ENCODE measurements around the gene IRS1. TPM values are rescaled to one million over a fixed set of nuclear protein-coding genes. Genes with fewer than 3 reads are reported as not detected.

Gene IRS1
- total RNA-seq, 5 donors from 2014 or later (not counting 1 experiment from before 2014, with no cell fraction given): 3.7 to 8.7 (median 6.7) TPM

GRCh38 chr2:226797289-226797988 lies 2.2 kb downstream of the IRS1 start:
- ChIA-PET CTCF (interaction anchor here in 1 of 2 donors (1.6 kb wide), 1 partner anchor 908 kb away, joined by 5 read pairs; no protein-coding TSS in a partner anchor), POLR2A (no interaction called here)
- H3K27me3 Mint-ChIP-seq: no peaks in the 10 kb centered on the region
- H3K27me3 ChIP-seq (replicated peaks in 1 of 2; ENCODE audit: control insufficient read depth in 2 of 2, extremely low read depth in 1 of 2, insufficient read depth in 2 of 2, low read length in 1 of 2): peaks cover 0 to 24% of the 10 kb centered on the region in 2 experiments
- no peaks in the 10 kb centered on the region for H3K36me3 ChIP-seq (ENCODE audit: control insufficient read depth in 2 of 2, extremely low read depth in 1 of 2, insufficient read depth in 1 of 2, low read length in 1 of 2)
- no peak overlapping the region for H3K27ac Mint-ChIP-seq
- H3K27ac ChIP-seq (ENCODE audit: low read length): no peak overlapping the region
- no peaks in the 10 kb centered on the region for H3K36me3 Mint-ChIP-seq
- H3K4me1 ChIP-seq (ENCODE audit: control insufficient read depth in 1 of 2, extremely low read depth in 1 of 2, insufficient read depth in 2 of 2, low read length in 2 of 2): peaks cover 15 to 37% of the 10 kb centered on the region in 2 experiments
- 96% methylated on average over 47 of the region's 50 CpGs for WGBS (ENCODE audit: insufficient coverage)
- peak in 2 of 35 experiments; percentile 2 to 9 for DNase-seq
- H3K4me1 Mint-ChIP-seq: peaks cover 47 to 63% (median 49%) of the 10 kb centered on the region in 3 donors
- H3K4me3 Mint-ChIP-seq: peak overlapping the region; percentile 86 to 90 (median 89)
- ATAC-seq (replicated peaks in 1 of 4): no peak
- no peak overlapping the region for H3K4me3 ChIP-seq (ENCODE audit: control insufficient read depth in 1 of 2, extremely low read depth in 1 of 2, low read length in 1 of 2)
- no peaks in the 10 kb centered on the region for H3K9me3 ChIP-seq
- H3K9me3 Mint-ChIP-seq: no peaks in the 10 kb centered on the region

- H3K4me3 Mint-ChIP-seq: peak overlapping the region in 2 of 3 donors; percentile 55 to 89
- H3K4me3 ChIP-seq (ENCODE audit: control insufficient read depth in 1 of 2, extremely low read depth in 1 of 2, low read length in 1 of 2): no peak overlapping the region
- H3K36me3 Mint-ChIP-seq: no peaks in the 10 kb centered on the region
- DNase-seq (peak in 2 of 35 experiments; percentile 2 to 8), ATAC-seq (replicated peaks in 1 of 4) (no peak)
- no peak overlapping the region for H3K27ac ChIP-seq (ENCODE audit: low read length)
- 83% methylated on average over 15 of the region's 17 CpGs for WGBS (ENCODE audit: insufficient coverage)
- ChIA-PET CTCF (no interaction called here), POLR2A (interaction anchor here in 1 of 2 donors (1.0 kb wide), 1 partner anchor 24 kb away, joined by 3 read pairs; no protein-coding TSS in a partner anchor)
- no peaks in the 10 kb centered on the region for H3K36me3 ChIP-seq (ENCODE audit: control insufficient read depth in 2 of 2, extremely low read depth in 1 of 2, insufficient read depth in 1 of 2, low read length in 1 of 2)
- H3K27ac Mint-ChIP-seq: no peak overlapping the region
- H3K27me3 Mint-ChIP-seq: no peaks in the 10 kb centered on the region
- H3K27me3 ChIP-seq (replicated peaks in 1 of 2; ENCODE audit: control insufficient read depth in 2 of 2, extremely low read depth in 1 of 2, insufficient read depth in 2 of 2, low read length in 1 of 2): peaks cover 0 to 24% of the 10 kb centered on the region in 2 experiments
- H3K4me1 Mint-ChIP-seq: peaks cover 49 to 66% (median 52%) of the 10 kb centered on the region in 3 donors
- H3K9me3 ChIP-seq: no peaks in the 10 kb centered on the region
- H3K9me3 Mint-ChIP-seq: no peaks in the 10 kb centered on the region
- peaks cover 19 to 42% of the 10 kb centered on the region in 2 experiments for H3K4me1 ChIP-seq (ENCODE audit: control insufficient read depth in 1 of 2, extremely low read depth in 1 of 2, insufficient read depth in 2 of 2, low read length in 2 of 2)
These were observed 2.8 kb downstream of the IRS1 start for GRCh38 chr2:226796840-226797288.

GRCh38 chr2:226796012-226796839 lies 3.4 kb downstream of the IRS1 start:
- Histone ChIP-seq H3K27me3 (replicated peaks in 1 of 2; ENCODE audit: control insufficient read depth in 2 of 2, extremely low read depth in 1 of 2, insufficient read depth in 2 of 2, low read length in 1 of 2) (peaks cover 0 to 22% of the 10 kb centered on the region in 2 experiments), H3K9me3 (no peaks in the 10 kb centered on the region), H3K4me1 (ENCODE audit: control insufficient read depth in 1 of 2, extremely low read depth in 1 of 2, insufficient read depth in 2 of 2, low read length in 2 of 2) (peaks cover 17 to 41% of the 10 kb centered on the region in 2 experiments), H3K27ac (ENCODE audit: low read length) (no peak overlapping the region), H3K4me3 (ENCODE audit: control insufficient read depth in 1 of 2, extremely low read depth in 1 of 2, low read length in 1 of 2) (no peak overlapping the region), H3K36me3 (ENCODE audit: control insufficient read depth in 2 of 2, extremely low read depth in 1 of 2, insufficient read depth in 1 of 2, low read length in 1 of 2) (no peaks in the 10 kb centered on the region)
- ChIA-PET CTCF (interaction anchor here (0.5 to 1.1 kb wide), 2 partner anchors 174 to 907 kb away, joined by 5 to 6 read pairs; no protein-coding TSS in a partner anchor), POLR2A (interaction anchor here in 1 of 2 donors (1.0 kb wide), 1 partner anchor 23 kb away, joined by 3 read pairs; no protein-coding TSS in a partner anchor)
- Mint-ChIP-seq H3K36me3 (no peaks in the 10 kb centered on the region), H3K4me1 (peaks cover 45 to 63% (median 47%) of the 10 kb centered on the region in 3 donors), H3K9me3 (no peaks in the 10 kb centered on the region), H3K27me3 (no peaks in the 10 kb centered on the region), H3K4me3 (peak overlapping the region in 2 of 3 donors; percentile 28 to 89), H3K27ac (no peak overlapping the region)
- WGBS (ENCODE audit: insufficient coverage): 96% methylated on average over 24 of the region's 25 CpGs
- ATAC-seq (replicated peaks in 1 of 4) (no peak), DNase-seq (peak in 1 of 35 experiments; percentile 2)

GRCh38 chr2:226795281-226796011 lies 4.2 kb downstream of the IRS1 start:
- no peaks in the 10 kb centered on the region for H3K36me3 Mint-ChIP-seq
- H3K27me3 Mint-ChIP-seq: no peaks in the 10 kb centered on the region
- no peak overlapping the region for H3K27ac Mint-ChIP-seq
- H3K4me3 ChIP-seq (ENCODE audit: control insufficient read depth in 1 of 2, extremely low read depth in 1 of 2, low read length in 1 of 2): no peak overlapping the region
- no peak overlapping the region for H3K27ac ChIP-seq (ENCODE audit: low read length)
- H3K27me3 ChIP-seq (replicated peaks in 1 of 2; ENCODE audit: control insufficient read depth in 2 of 2, extremely low read depth in 1 of 2, insufficient read depth in 2 of 2, low read length in 1 of 2): peaks cover 0 to 15% of the 10 kb centered on the region in 2 experiments
- ATAC-seq (replicated peaks in 1 of 4) (no peak), DNase-seq (peak in 1 of 35 experiments; percentile 1)
- ChIA-PET POLR2A (interaction anchor here in 1 of 2 donors (1.0 kb wide), 1 partner anchor 22 kb away, joined by 3 read pairs; no protein-coding TSS in a partner anchor), CTCF (interaction anchor here in 1 of 2 donors (1.1 kb wide), 1 partner anchor 907 kb away, joined by 5 read pairs; no protein-coding TSS in a partner anchor)
- peaks cover 43 to 63% (median 44%) of the 10 kb centered on the region in 3 donors for H3K4me1 Mint-ChIP-seq
- H3K9me3 ChIP-seq: no peaks in the 10 kb centered on the region
- H3K9me3 Mint-ChIP-seq: no peaks in the 10 kb centered on the region
- 90% methylated on average over 26 of the region's 26 CpGs for WGBS (ENCODE audit: insufficient coverage)
- H3K4me3 Mint-ChIP-seq: peak overlapping the region in 1 of 3 donors; percentile 89
- peaks cover 17 to 41% of the 10 kb centered on the region in 2 experiments for H3K4me1 ChIP-seq (ENCODE audit: control insufficient read depth in 1 of 2, extremely low read depth in 1 of 2, insufficient read depth in 2 of 2, low read length in 2 of 2)
- H3K36me3 ChIP-seq (ENCODE audit: control insufficient read depth in 2 of 2, extremely low read depth in 1 of 2, insufficient read depth in 1 of 2, low read length in 1 of 2): no peaks in the 10 kb centered on the region

- Histone ChIP-seq H3K9me3 (no peaks in the 10 kb centered on the region), H3K4me3 (ENCODE audit: control insufficient read depth in 1 of 2, extremely low read depth in 1 of 2, low read length in 1 of 2) (no peak overlapping the region), H3K4me1 (ENCODE audit: control insufficient read depth in 1 of 2, extremely low read depth in 1 of 2, insufficient read depth in 2 of 2, low read length in 2 of 2) (peaks cover 16 to 37% of the 10 kb centered on the region in 2 experiments), H3K27me3 (replicated peaks in 1 of 2; ENCODE audit: control insufficient read depth in 2 of 2, extremely low read depth in 1 of 2, insufficient read depth in 2 of 2, low read length in 1 of 2) (peaks cover 0 to 12% of the 10 kb centered on the region in 2 experiments), H3K36me3 (ENCODE audit: control insufficient read depth in 2 of 2, extremely low read depth in 1 of 2, insufficient read depth in 1 of 2, low read length in 1 of 2) (no peaks in the 10 kb centered on the region), H3K27ac (ENCODE audit: low read length) (no peak overlapping the region)
- peaks cover 40 to 64% (median 43%) of the 10 kb centered on the region in 3 donors for H3K4me1 Mint-ChIP-seq
- H3K4me3 Mint-ChIP-seq: peak overlapping the region in 2 of 3 donors; percentile 42 to 54
- ChIA-PET POLR2A (interaction anchor here in 1 of 2 donors (0.5 kb wide), 1 partner anchor 31 kb away, joined by 6 read pairs; no protein-coding TSS in a partner anchor), CTCF (interaction anchor here (0.6 to 1.1 kb wide), 2 partner anchors 209 to 906 kb away, joined by 4 to 5 read pairs; no protein-coding TSS in a partner anchor)
- H3K27me3 Mint-ChIP-seq: no peaks in the 10 kb centered on the region
- DNase-seq: peak in 1 of 35 experiments; percentile 2
- peak overlapping the region; percentile 44 to 55 for H3K27ac Mint-ChIP-seq
- 81% methylated on average over 4 of the region's 9 CpGs for WGBS (ENCODE audit: insufficient coverage)
- H3K9me3 Mint-ChIP-seq: no peaks in the 10 kb centered on the region
- no peaks in the 10 kb centered on the region for H3K36me3 Mint-ChIP-seq
- ATAC-seq (replicated peaks in 1 of 4): no peak
These were observed 4.9 kb downstream of the IRS1 start for GRCh38 chr2:226794751-226795171.

Measured in T-cell (primary cell).